Body of pancreas (tissue), 4 donors: Measurements from ENCODE around the gene SCMH1. TPM values are rescaled to one million over a fixed set of nuclear protein-coding genes. Genes with fewer than 3 reads are reported as not detected.

Experiments used
- ATAC-seq: fragments of 150-250 bp; one replicate; pipeline ENCODE4 v1.9.1; 2016
- DNase-seq, 4 donors: peaks; one replicate each; pipeline ENCODE4 v3.0.0-alpha.2; 2019
- H3K27ac ChIP-seq, 4 donors: fragments of 200-600 bp; sonication (generic); 1 replicate in 3 of 4; 2 replicates in 1 of 4; pipeline versions ENCODE4 v1.5.1 to v1.6.1; 2016 to 2019; ENCODE audit warnings: mild to moderate bottlenecking in 1 of 4, mixed read lengths in 1 of 4, moderate library complexity in 1 of 4
- H3K27me3 ChIP-seq, 2 donors: fragments of 200-600 bp; sonication (generic); one replicate each; pipeline ENCODE4 v1.6.0; 2016; ENCODE audit warnings: mild to moderate bottlenecking in 1 of 2
- H3K36me3 ChIP-seq, 2 donors: fragments of 200-600 bp; sonication (generic); replicated peaks in 1 of 2; 2 replicates each; pipeline ENCODE4 v1.5.1; 2016; ENCODE audit warnings: low read depth in 2 of 2; ENCODE audit not compliant: insufficient read depth in 1 of 2
- H3K4me1 ChIP-seq: fragments of 200-600 bp; sonication (generic); one replicate; pipeline ENCODE4 v1.6.0; 2016
- H3K4me3 ChIP-seq, 2 donors: fragments of 200-600 bp; sonication (generic); 1 replicate in 1 of 2; 2 replicates in 1 of 2; pipeline ENCODE4 v1.5.1; 2016 to 2019
- H3K9me3 ChIP-seq, 3 donors: fragments of 200-600 bp; sonication (generic); 1 replicate in 2 of 3; 2 replicates in 1 of 3; pipeline ENCODE4 v1.5.1; 2016
- POLR2A ChIP-seq, 3 donors: fragments of 450-650 bp; IDR thresholded peaks; one replicate each; pipeline ENCODE4 v1.6.1; 2016; ENCODE audit warnings: antibody characterized with exemption in 3 of 3, mild to moderate bottlenecking in 2 of 3
- WGBS, 2 donors: methylation state at CpG; one replicate each; pipeline ENCODE4 v1.1.5; 2017; 5-methylcytosine and 5-hydroxymethylcytosine counted together
- intact Hi-C: fragments of 100-400 bp; cut with DNase I; formaldehyde crosslinking; loops from one replicate; pipeline ENCODE4 v1.15.1; 2023
- total RNA-seq, 2 donors: library from RNA; depleted of rRNA; stranded (reverse); fragments of >200 nt; gene quantifications; one replicate each; pipeline ENCODE4 v1.1.0, GENCODE V29; 2016
- TF ChIP-seq, protein P1 (sequence below), 7 experiments: fragments of 450-650 bp in 4 of 7; fragments of 200-600 bp in 3 of 7; sonication (generic) in 3 of 7; IDR thresholded peaks; one replicate each; pipeline ENCODE4 v1.5.1; 2016 to 2019; ENCODE audit warnings: antibody characterized with exemption in 7 of 7

SCMH1 gene
- total RNA-seq, 2 donors from 2014 or later, result 25.4 to 33.3 TPM

DNA sequence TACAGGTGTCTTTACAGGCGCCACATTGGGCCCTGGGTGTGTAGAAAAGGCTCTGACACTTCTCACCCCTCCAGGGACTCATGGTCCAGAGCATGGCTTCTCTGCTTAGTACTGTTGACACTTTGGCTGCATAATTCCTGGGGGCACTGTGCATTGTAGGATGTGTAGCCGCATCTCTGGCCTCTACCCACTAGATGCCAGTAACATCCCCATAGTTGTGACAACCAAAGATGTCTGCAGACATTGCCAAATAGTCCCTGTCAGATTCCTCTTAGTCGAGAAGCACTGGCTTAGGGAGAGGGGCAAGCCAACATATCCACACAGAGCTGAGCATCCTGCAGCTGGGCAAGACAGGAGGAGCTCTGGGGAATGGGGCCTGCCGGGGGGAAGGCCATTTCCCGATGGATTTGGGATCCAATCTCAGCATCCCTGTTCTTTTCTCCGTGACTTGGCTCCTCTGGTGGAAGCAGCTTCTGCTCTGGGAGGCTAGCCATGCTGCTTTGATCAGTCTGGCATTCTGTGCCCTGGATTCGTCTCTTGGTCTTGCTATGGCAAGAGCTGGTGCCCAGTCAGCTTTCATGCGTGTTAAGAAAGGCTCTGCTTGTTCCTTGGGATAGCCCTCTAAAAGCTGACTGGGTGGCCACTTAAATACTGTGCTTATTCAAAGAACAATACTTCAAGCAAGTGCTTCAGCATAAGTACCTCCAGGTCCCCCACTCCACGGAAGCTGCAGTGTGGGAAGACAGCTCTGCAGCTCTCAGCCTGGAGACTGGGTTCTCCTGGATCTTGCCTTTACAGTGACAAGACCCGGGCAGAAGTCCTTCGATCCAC lies 38.3 kb upstream of the SCMH1 start:
- H3K27ac ChIP-seq, result no peak overlapping the region
- H3K4me1 ChIP-seq, result peaks cover 5% of the 10 kb centered on the region
- no peak overlapping the region for H3K4me3 ChIP-seq
- TF ChIP-seq POLR2A (IDR thresholded peaks at IDR 0.05), result no peak
- TF ChIP-seq, protein P1, sequence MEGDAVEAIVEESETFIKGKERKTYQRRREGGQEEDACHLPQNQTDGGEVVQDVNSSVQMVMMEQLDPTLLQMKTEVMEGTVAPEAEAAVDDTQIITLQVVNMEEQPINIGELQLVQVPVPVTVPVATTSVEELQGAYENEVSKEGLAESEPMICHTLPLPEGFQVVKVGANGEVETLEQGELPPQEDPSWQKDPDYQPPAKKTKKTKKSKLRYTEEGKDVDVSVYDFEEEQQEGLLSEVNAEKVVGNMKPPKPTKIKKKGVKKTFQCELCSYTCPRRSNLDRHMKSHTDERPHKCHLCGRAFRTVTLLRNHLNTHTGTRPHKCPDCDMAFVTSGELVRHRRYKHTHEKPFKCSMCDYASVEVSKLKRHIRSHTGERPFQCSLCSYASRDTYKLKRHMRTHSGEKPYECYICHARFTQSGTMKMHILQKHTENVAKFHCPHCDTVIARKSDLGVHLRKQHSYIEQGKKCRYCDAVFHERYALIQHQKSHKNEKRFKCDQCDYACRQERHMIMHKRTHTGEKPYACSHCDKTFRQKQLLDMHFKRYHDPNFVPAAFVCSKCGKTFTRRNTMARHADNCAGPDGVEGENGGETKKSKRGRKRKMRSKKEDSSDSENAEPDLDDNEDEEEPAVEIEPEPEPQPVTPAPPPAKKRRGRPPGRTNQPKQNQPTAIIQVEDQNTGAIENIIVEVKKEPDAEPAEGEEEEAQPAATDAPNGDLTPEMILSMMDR (IDR thresholded peaks at IDR 0.05), result no peak
- WGBS, 2 donors, result 66 to 75% methylated on average over 11 of the region's 11 CpGs
- no peaks in the 10 kb centered on the region for H3K36me3 ChIP-seq
- no peaks in the 10 kb centered on the region for H3K27me3 ChIP-seq
- DNase-seq (no peak), ATAC-seq (no peak)
- intact Hi-C loops, result no loop called here
- no peaks in the 10 kb centered on the region for H3K9me3 ChIP-seq

DNA sequence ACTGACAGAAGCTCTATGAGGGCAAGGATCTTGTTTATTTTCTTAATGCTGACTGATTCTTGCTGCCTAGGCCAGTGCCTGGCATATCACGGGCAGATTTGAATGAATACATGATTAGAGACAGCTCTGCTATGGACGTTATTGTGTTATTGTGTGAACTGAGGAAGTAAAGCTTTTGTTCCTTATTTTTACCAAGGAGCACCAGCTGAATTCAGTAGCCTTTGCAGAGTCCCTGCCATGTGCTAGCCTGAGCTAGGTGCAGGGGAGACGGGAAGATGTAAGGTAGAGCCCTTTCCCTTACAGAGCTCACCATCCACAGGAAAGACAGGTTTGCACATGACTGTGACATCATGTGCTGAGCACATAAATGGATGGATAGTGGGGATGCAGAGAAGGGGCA lies 36.0 kb upstream of the SCMH1 start:
- WGBS, 2 donors, result 63 to 88% methylated on average over 3 of the region's 3 CpGs
- no peak for DNase-seq
- Histone ChIP-seq H3K27me3 (no peaks in the 10 kb centered on the region), H3K4me1 (peaks cover 5% of the 10 kb centered on the region), H3K36me3 (no peaks in the 10 kb centered on the region), H3K4me3 (no peak overlapping the region), H3K27ac (peak overlapping the region; percentile 31 to 61 (median 48)), H3K9me3 (no peaks in the 10 kb centered on the region)
- TF ChIP-seq, protein P1 (IDR thresholded peaks at IDR 0.05), result no peak
- no peak for TF ChIP-seq POLR2A (IDR thresholded peaks at IDR 0.05)
- ATAC-seq, result no peak
- intact Hi-C loops, result no loop called here

GRCh38 chr1:41277371-41277975 lies 35.4 kb upstream of the SCMH1 start:
- WGBS, 2 donors, result 41 to 48% methylated on average over 12 of the region's 12 CpGs
- H3K36me3 ChIP-seq, result no peaks in the 10 kb centered on the region
- DNase-seq (peak; percentile 31 to 65 (median 55)), ATAC-seq (peak; percentile 76)
- intact Hi-C loops, result no loop called here
- H3K4me3 ChIP-seq, result no peak overlapping the region
- TF ChIP-seq POLR2A (IDR thresholded peaks at IDR 0.05), result no peak
- TF ChIP-seq, protein P1 (IDR thresholded peaks at IDR 0.05), result no peak
- H3K27me3 ChIP-seq, result no peaks in the 10 kb centered on the region
- peaks cover 5% of the 10 kb centered on the region for H3K4me1 ChIP-seq
- H3K27ac ChIP-seq, result peak overlapping the region; percentile 31 to 61 (median 48)
- H3K9me3 ChIP-seq, result no peaks in the 10 kb centered on the region

- DNase-seq (no peak), ATAC-seq (no peak)
- H3K9me3 ChIP-seq, result no peaks in the 10 kb centered on the region
- no peak overlapping the region for H3K4me3 ChIP-seq
- H3K27me3 ChIP-seq, result no peaks in the 10 kb centered on the region
- WGBS, 2 donors, result 87 to 91% methylated on average over 8 to 9 of the region's 9 CpGs
- no peaks in the 10 kb centered on the region for H3K36me3 ChIP-seq
- no peak for TF ChIP-seq POLR2A (IDR thresholded peaks at IDR 0.05)
- TF ChIP-seq, protein P1 (IDR thresholded peaks at IDR 0.05), result no peak
- H3K4me1 ChIP-seq, result peaks cover 5% of the 10 kb centered on the region
- intact Hi-C loops, result no loop called here
- no peak overlapping the region for H3K27ac ChIP-seq
Measured at GRCh38 chr1:41275831-41276230, 33.7 kb upstream of the SCMH1 start.
